Tibial nerve (tissue), 3 donors: ENCODE measurements around the gene CEP112.

ENCODE experiments used
- POLR2A ChIP-seq, 2 donors: fragments of 450-650 bp; IDR thresholded peaks; one replicate each; pipeline ENCODE4 v1.6.1; 2017; ENCODE audit warnings: antibody characterized with exemption in 2 of 2, mild to moderate bottlenecking in 2 of 2, moderate library complexity in 2 of 2
- TF ChIP-seq, protein P1 (sequence below), 5 experiments: fragments of 200-600 bp in 3 of 5; fragments of 450-650 bp in 2 of 5; sonication (generic) in 3 of 5; IDR thresholded peaks; one replicate each; pipeline ENCODE4 v1.5.1; 2016 to 2019; ENCODE audit warnings: antibody characterized with exemption in 5 of 5, mild to moderate bottlenecking in 3 of 5, moderate library complexity in 2 of 5

DNA sequence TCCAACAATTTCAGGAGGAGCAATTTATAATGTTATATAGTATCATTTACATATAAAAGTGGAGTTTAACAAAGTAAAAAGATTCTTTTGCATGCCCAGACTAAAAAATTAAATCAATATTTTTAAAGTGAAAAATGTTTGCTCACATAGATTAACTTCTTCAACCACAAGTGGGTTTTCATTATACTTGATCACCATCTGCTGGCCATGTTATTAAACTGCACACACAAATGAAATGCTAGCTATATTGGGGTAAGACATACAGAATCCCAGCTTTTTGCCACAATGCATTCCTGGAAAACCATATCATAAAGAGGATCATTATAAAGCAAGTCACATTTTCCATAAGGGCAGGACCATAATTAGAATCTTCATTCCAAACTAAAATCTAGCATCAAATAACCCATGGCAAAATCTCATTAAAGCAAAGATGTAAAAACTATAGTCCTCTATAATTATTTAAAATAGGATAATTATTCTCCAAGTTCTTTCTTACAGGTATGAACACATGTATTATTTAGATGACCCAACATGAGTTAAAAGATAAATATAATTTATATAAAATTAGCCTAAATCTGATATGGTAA, 26.3 kb downstream of the CEP112 start:
- TF ChIP-seq, protein P1, sequence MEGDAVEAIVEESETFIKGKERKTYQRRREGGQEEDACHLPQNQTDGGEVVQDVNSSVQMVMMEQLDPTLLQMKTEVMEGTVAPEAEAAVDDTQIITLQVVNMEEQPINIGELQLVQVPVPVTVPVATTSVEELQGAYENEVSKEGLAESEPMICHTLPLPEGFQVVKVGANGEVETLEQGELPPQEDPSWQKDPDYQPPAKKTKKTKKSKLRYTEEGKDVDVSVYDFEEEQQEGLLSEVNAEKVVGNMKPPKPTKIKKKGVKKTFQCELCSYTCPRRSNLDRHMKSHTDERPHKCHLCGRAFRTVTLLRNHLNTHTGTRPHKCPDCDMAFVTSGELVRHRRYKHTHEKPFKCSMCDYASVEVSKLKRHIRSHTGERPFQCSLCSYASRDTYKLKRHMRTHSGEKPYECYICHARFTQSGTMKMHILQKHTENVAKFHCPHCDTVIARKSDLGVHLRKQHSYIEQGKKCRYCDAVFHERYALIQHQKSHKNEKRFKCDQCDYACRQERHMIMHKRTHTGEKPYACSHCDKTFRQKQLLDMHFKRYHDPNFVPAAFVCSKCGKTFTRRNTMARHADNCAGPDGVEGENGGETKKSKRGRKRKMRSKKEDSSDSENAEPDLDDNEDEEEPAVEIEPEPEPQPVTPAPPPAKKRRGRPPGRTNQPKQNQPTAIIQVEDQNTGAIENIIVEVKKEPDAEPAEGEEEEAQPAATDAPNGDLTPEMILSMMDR (IDR thresholded peaks at IDR 0.05) = peak; percentile 53 to 77 (median 67)
- TF ChIP-seq POLR2A (IDR thresholded peaks at IDR 0.05) = no peak
